HepG2 (cell line): Measurements from ENCODE around the gene RAI14. TPM values are rescaled to one million over a fixed set of nuclear protein-coding genes. Genes with fewer than 3 reads are reported as not detected.
"Not testable (repeated sequence)": the region's sequence is repeated elsewhere in the genome, so short reads cannot be mapped to it uniquely, and the experiment has no call there.

Experiments
- ATAC-seq: fragments of 200-7000 bp; cut with Tn5 transposase; 3 replicates; pipeline ENCODE4 v1.9.1; 2020; ENCODE audit warnings: mild to moderate bottlenecking, moderate library complexity
- BruUV-seq: library from RNA; stranded (reverse); fragments of 400-500 nt; replicated peaks from 2 replicates; lab custom pipeline; 2021; lab: Mats Ljungman, UMichigan
- CTCF ChIA-PET: fragments of 300-600 bp; formaldehyde crosslinking; extraction: SDS; loops from one replicate; lab custom pipeline; 2021; ENCODE audit warnings: low total read pairs, inconsistent platforms, low intra/inter-chr PET ratio; lab: Yijun Ruan, JAX
- POLR2A ChIA-PET: fragments of 350-600 bp; sonication (Branson Sonifier 250); formaldehyde crosslinking; loops from one replicate; lab custom pipeline; 2020; ENCODE audit warnings: antibody characterized with exemption, inconsistent platforms; lab: Yijun Ruan, JAX
- DNase-seq: peaks from one replicate; pipeline ENCODE4 v3.0.0-alpha.2; 2015; ENCODE audit warnings: low spot score
- FAIRE-seq: peaks from 3 replicates; lab custom pipeline; 2011; peaks lifted over from hg19 to GRCh38; lab: Jason Lieb, UNC
- H2AFZ ChIP-seq: one replicate; pipeline ENCODE4 v1.6.1; 2011; ENCODE audit warnings: low read length, inconsistent platforms
- H3K27ac ChIP-seq: fragments of 300-600 bp; 3 replicates; pipeline ENCODE4 v1.8.0; 2011; ENCODE audit warnings: mixed run types, mild to moderate bottlenecking, mixed read lengths, low read length, inconsistent platforms; ENCODE audit not compliant: insufficient read depth; ENCODE audit errors: extremely low read length
- H3K27me3 ChIP-seq, 2 experiments: fragments of 200-600 bp in 1 of 2; 2 replicates in 1 of 2; 3 replicates in 1 of 2; pipeline versions ENCODE4 v1.6.0 to v1.8.0; 2011; ENCODE audit warnings: low read length in 2 of 2, mild to moderate bottlenecking in 2 of 2, moderate library complexity in 2 of 2, inconsistent platforms in 1 of 2; ENCODE audit not compliant: insufficient read depth in 2 of 2, control insufficient read depth in 1 of 2
- H3K36me3 ChIP-seq, 2 experiments: fragments of 200-600 bp in 1 of 2; replicated peaks in 1 of 2; 2 replicates in 1 of 2; 3 replicates in 1 of 2; pipeline versions ENCODE4 v1.5.1 to v1.8.0; 2011; ENCODE audit warnings: low read length in 2 of 2, inconsistent platforms in 1 of 2; ENCODE audit not compliant: insufficient read depth in 2 of 2, control insufficient read depth in 1 of 2
- H3K4me1 ChIP-seq: 2 replicates; pipeline ENCODE4 v1.5.1; 2012; ENCODE audit warnings: low read length, inconsistent platforms; ENCODE audit not compliant: insufficient read depth
- H3K4me2 ChIP-seq: 2 replicates; pipeline ENCODE4 v1.6.0; 2011; ENCODE audit warnings: low read depth, low read length, inconsistent platforms
- H3K4me3 ChIP-seq, 3 experiments: fragments of 200-600 bp in 1 of 3; sonication (generic), shearing (Covaris generic) in 1 of 3; replicated peaks in 1 of 3; 2 replicates each; pipeline ENCODE4 v1.5.1; 2011 to 2016; ENCODE audit warnings: low read length in 3 of 3, inconsistent platforms in 2 of 3, low read depth in 2 of 3, mild to moderate bottlenecking in 2 of 3, control low read depth in 1 of 3, mixed read lengths in 1 of 3; ENCODE audit not compliant: insufficient read depth in 1 of 3
- H3K79me2 ChIP-seq: one replicate; pipeline ENCODE4 v1.6.1; 2011; ENCODE audit warnings: low read length, inconsistent platforms; ENCODE audit not compliant: insufficient read depth
- H3K9ac ChIP-seq: 2 replicates; pipeline ENCODE4 v1.6.0; 2011; ENCODE audit warnings: mild to moderate bottlenecking, low read depth, low read length, inconsistent platforms; ENCODE audit not compliant: insufficient read depth
- H3K9me3 ChIP-seq: 2 replicates; pipeline ENCODE4 v1.5.1; 2012; ENCODE audit warnings: mild to moderate bottlenecking, low read length
- H4K20me1 ChIP-seq: 2 replicates; pipeline ENCODE4 v1.6.0; 2011; ENCODE audit warnings: inconsistent platforms, mild to moderate bottlenecking, low read length, moderate library complexity; ENCODE audit not compliant: insufficient read depth
- AKAP8 ChIP-seq: sonication (generic); formaldehyde crosslinking; IDR thresholded peaks from 2 replicates; pipeline ENCODE4 v1.5.1; 2020; ENCODE audit warnings: mild to moderate bottlenecking, missing genetic modification reagents
- NR2F6 ChIP-seq, 2 experiments: IDR thresholded peaks; 2 replicates each; pipeline ENCODE4 v1.6.1; 2016; ENCODE audit warnings: antibody characterized with exemption in 1 of 2, mild to moderate bottlenecking in 1 of 2
- PHF20 ChIP-seq: sonication (generic); formaldehyde crosslinking; IDR thresholded peaks from 2 replicates; pipeline ENCODE4 v1.5.0; 2020; ENCODE audit warnings: mild to moderate bottlenecking, missing genetic modification reagents
- ZFP90 ChIP-seq: sonication (generic); formaldehyde crosslinking; IDR thresholded peaks from 2 replicates; pipeline ENCODE4 v1.8.0; 2022; ENCODE audit warnings: missing genetic modification reagents, mild to moderate bottlenecking, inconsistent platforms, borderline replicate concordance
- ZMYM4 ChIP-seq: sonication (generic); formaldehyde crosslinking; IDR thresholded peaks from 2 replicates; pipeline ENCODE4 v1.8.1; 2023; ENCODE audit warnings: mild to moderate bottlenecking, missing genetic modification reagents
- ZNF296 ChIP-seq: sonication (generic); formaldehyde crosslinking; conservative IDR thresholded peaks from 2 replicates; pipeline ENCODE4 v1.5.0; 2020; ENCODE audit warnings: mild to moderate bottlenecking, missing genetic modification reagents
- ZNF564 ChIP-seq: sonication (generic); formaldehyde crosslinking; IDR thresholded peaks from 2 replicates; pipeline ENCODE4 v1.8.1; 2023; ENCODE audit warnings: mild to moderate bottlenecking, missing genetic modification reagents
- WGBS: methylation state at CpG from one replicate; pipeline ENCODE4 v1.1.6; 2017; ENCODE audit warnings: low lambda C conversion rate; 5-methylcytosine and 5-hydroxymethylcytosine counted together
- in situ Hi-C: cut with HindIII; loops from 2 replicates; pipeline ENCODE4 v1.10.0; 2017; ENCODE audit warnings: low pct_unique_long_range_greater_than_20kb; ENCODE audit not compliant: extremely low pct_ligation_motif_present
- intact Hi-C: fragments of 100-400 bp; cut with micrococcal nuclease; formaldehyde crosslinking; loops from one replicate; pipeline ENCODE4 v1.10.0; 2022; ENCODE audit not compliant: unreplicated experiment
- polyA plus RNA-seq, 8 experiments: library from polyadenylated mRNA; depleted of rRNA in 3 of 8; stranded (reverse) in 7 of 8; unstranded in 1 of 8; fragments of >200 nt; fragmentation: Illumina TruSeq in 4 of 8; extraction: Trizol in 4 of 8; gene quantifications; 2 replicates each; pipeline versions ENCODE4 v1.2.1 to v1.2.3, GENCODE V29; 2011 to 2016; ENCODE audit warnings: low read depth in 4 of 8, missing spikeins in 1 of 8, mixed read lengths in 1 of 8; ENCODE audit not compliant: insufficient read depth in 1 of 8
- total RNA-seq, 5 experiments: library from RNA; depleted of rRNA; stranded (reverse); fragments of >200 nt; fragmentation: Illumina TruSeq; extraction: Trizol; gene quantifications; 2 replicates each; pipeline ENCODE4 v1.2.3, GENCODE V29; 2016; ENCODE audit warnings: low read depth in 1 of 5
- TF ChIP-seq, protein P1 (sequence below): sonication (generic); formaldehyde crosslinking; IDR thresholded peaks from 2 replicates; pipeline ENCODE4 v1.8.0; 2022; ENCODE audit warnings: low read depth, missing genetic modification reagents
- TF ChIP-seq, protein P2 (sequence below): sonication (generic); formaldehyde crosslinking; IDR thresholded peaks from 2 replicates; pipeline ENCODE4 v1.4.0; 2020; ENCODE audit warnings: missing genetic modification reagents

RAI14 gene
- total and polyA plus RNA-seq, 2 of the 13 experiments (the other 11 are each of a cell fraction or from before 2014, with no cell fraction given) = 12.6 to 18.2 TPM

DNA sequence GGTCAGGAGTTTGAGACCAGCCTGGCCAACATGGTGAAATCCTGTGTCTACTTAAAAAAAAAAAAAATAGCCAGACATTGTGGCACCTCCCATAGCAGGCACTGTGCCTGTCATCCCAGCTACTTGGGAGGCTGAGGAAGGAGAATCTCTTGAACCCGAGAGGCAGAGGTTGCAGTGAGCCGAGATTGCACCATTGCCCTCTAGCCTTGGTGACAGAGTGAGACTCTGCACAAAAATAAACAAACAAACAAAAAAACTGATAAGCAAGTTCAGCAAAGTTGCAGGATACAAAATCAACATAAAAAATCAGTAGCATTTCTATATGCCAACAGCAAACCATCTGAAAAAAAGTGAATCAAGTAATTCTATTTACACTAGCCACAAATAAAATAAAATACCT is 118.0 kb downstream of the RAI14 start:
- Histone ChIP-seq H4K20me1 (no peaks in the 10 kb centered on the region), H3K9me3 (no peaks in the 10 kb centered on the region), H3K9ac (no peak overlapping the region), H3K4me3 (no peak overlapping the region), H3K4me2 (no peak overlapping the region), H2AFZ (no peak overlapping the region), H3K36me3 (no peaks in the 10 kb centered on the region), H3K4me1 (peaks cover 5% of the 10 kb centered on the region; the same call in 1 of the 2 replicates), H3K27ac (no peak overlapping the region), H3K27me3 (no peaks in the 10 kb centered on the region), H3K79me2 (no peaks in the 10 kb centered on the region)
- BruUV-seq = no TSS peak
- 92% methylated on average over 2 of the region's 2 CpGs for WGBS
- ChIA-PET CTCF (no interaction called here), POLR2A (no interaction called here)
- intact Hi-C loops (no loop called here), in situ Hi-C loops (no loop called here)
- no peak for DNase-seq
- FAIRE-seq = no peak
- no peak for ATAC-seq
- TF ChIP-seq ZNF564 (CRISPR knock-in tag) = no peak
- TF ChIP-seq ZMYM4 (CRISPR knock-in tag) = no peak
- TF ChIP-seq AKAP8 (CRISPR knock-in tag) = no peak
- TF ChIP-seq ZNF296 (CRISPR knock-in tag) = no peak
- TF ChIP-seq PHF20 (CRISPR knock-in tag) = no peak
- TF ChIP-seq NR2F6 (IDR thresholded peaks at IDR 0.05) = no peak
- TF ChIP-seq NR2F6 (CRISPR knock-in tag; IDR thresholded peaks at IDR 0.05) = no peak
- TF ChIP-seq, protein P1, sequence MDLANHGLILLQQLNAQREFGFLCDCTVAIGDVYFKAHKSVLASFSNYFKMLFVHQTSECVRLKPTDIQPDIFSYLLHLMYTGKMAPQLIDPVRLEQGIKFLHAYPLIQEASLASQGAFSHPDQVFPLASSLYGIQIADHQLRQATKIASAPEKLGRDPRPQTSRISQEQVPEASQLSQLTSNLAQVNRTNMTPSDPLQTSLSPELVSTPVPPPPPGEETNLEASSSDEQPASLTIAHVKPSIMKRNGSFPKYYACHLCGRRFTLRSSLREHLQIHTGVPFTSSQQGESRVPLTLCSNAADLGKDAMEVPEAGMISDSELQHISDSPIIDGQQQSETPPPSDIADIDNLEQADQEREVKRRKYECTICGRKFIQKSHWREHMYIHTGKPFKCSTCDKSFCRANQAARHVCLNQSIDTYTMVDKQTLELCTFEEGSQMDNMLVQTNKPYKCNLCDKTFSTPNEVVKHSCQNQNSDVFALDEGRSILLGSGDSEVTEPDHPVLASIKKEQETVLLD = no peak
- TF ChIP-seq, protein P2, sequence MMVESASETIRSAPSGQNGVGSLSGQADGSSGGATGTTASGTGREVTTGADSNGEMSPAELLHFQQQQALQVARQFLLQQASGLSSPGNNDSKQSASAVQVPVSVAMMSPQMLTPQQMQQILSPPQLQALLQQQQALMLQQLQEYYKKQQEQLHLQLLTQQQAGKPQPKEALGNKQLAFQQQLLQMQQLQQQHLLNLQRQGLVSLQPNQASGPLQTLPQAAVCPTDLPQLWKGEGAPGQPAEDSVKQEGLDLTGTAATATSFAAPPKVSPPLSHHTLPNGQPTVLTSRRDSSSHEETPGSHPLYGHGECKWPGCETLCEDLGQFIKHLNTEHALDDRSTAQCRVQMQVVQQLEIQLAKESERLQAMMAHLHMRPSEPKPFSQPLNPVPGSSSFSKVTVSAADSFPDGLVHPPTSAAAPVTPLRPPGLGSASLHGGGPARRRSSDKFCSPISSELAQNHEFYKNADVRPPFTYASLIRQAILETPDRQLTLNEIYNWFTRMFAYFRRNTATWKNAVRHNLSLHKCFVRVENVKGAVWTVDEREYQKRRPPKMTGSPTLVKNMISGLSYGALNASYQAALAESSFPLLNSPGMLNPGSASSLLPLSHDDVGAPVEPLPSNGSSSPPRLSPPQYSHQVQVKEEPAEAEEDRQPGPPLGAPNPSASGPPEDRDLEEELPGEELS (CRISPR knock-in tag) = no peak
- no peak for TF ChIP-seq ZFP90 (CRISPR knock-in tag)

DNA sequence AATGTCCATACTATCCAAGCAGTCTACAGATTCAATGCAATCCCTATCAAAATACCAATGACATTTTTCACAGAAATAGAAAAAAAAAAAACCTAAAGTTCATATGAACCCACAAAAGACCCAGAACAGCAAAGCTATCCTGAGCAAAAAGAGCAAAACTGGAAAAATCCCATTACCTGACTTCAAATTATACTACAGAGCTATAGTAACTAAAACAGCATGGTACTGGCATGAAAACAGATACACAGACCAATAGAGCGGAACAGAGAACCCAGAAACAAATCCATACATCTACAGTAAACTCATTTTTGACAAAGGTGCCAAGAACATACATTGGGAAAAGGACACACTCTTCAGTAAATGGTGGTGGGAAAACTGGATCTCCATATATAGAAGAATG is 118.5 kb downstream of the RAI14 start:
- H3K36me3 ChIP-seq, H3K4me1 ChIP-seq, H3K27ac ChIP-seq, H3K27me3 ChIP-seq, H4K20me1 ChIP-seq, H3K79me2 ChIP-seq, intact Hi-C loops, ATAC-seq, POLR2A ChIA-PET, H3K9ac ChIP-seq, H3K9me3 ChIP-seq, H2AFZ ChIP-seq, H3K4me2 ChIP-seq, in situ Hi-C loops, DNase-seq, BruUV-seq, FAIRE-seq, H3K4me3 ChIP-seq, CTCF ChIA-PET: not testable (repeated sequence)
- WGBS = 100% methylated on average over 1 of the region's 1 CpG
